H9 (cell line): ENCODE data around the gene CCDC57. TPM values are rescaled to one million over a fixed set of nuclear protein-coding genes. Genes with fewer than 3 reads are reported as not detected.

ENCODE experiments used
- DNase-seq: peaks from one replicate; pipeline ENCODE4 v3.0.0-alpha.2; 2017
- H2AFZ ChIP-seq: one replicate; pipeline ENCODE4 v1.6.1; 2013; ENCODE audit warnings: mild to moderate bottlenecking, low read length, control low read depth, moderate library complexity
- H2AK5ac ChIP-seq: 2 replicates; pipeline ENCODE4 v1.6.1; 2013; ENCODE audit warnings: low read length, control low read depth, mixed read lengths; ENCODE audit not compliant: insufficient read length
- H2BK120ac ChIP-seq: one replicate; pipeline ENCODE4 v1.6.1; 2013; ENCODE audit warnings: low read depth, mild to moderate bottlenecking, low read length, control low read depth, inconsistent platforms; ENCODE audit not compliant: poor library complexity, severe bottlenecking
- H2BK12ac ChIP-seq: 2 replicates; pipeline ENCODE4 v1.6.1; 2013; ENCODE audit warnings: low read length, control low read depth, mixed read lengths, low read depth; ENCODE audit not compliant: insufficient read length
- H2BK15ac ChIP-seq: 2 replicates; pipeline ENCODE4 v1.6.1; 2013; ENCODE audit warnings: low read depth, low read length, control low read depth
- H2BK20ac ChIP-seq: one replicate; pipeline ENCODE4 v1.6.1; 2013; ENCODE audit warnings: low read depth, mild to moderate bottlenecking, low read length, control low read depth, inconsistent platforms; ENCODE audit not compliant: poor library complexity, severe bottlenecking
- H2BK5ac ChIP-seq: 2 replicates; pipeline ENCODE4 v1.6.1; 2013; ENCODE audit warnings: low read length, control low read depth, mixed read lengths; ENCODE audit not compliant: insufficient read length
- H3K14ac ChIP-seq: 2 replicates; pipeline ENCODE4 v1.6.1; 2013; ENCODE audit warnings: low read length, control low read depth; ENCODE audit not compliant: insufficient read depth
- H3K18ac ChIP-seq: 2 replicates; pipeline ENCODE4 v1.6.1; 2013; ENCODE audit warnings: low read depth, mild to moderate bottlenecking, mixed read lengths, low read length, control low read depth; ENCODE audit not compliant: insufficient read length
- H3K23ac ChIP-seq: 2 replicates; pipeline ENCODE4 v1.6.1; 2013; ENCODE audit warnings: low read length, control low read depth, mixed read lengths, low read depth; ENCODE audit not compliant: insufficient read length
- H3K23me2 ChIP-seq: 2 replicates; pipeline ENCODE4 v1.6.1; 2013; ENCODE audit warnings: low read depth, mild to moderate bottlenecking, mixed read lengths, low read length, control low read depth; ENCODE audit not compliant: insufficient read length, poor library complexity, severe bottlenecking
- H3K27ac ChIP-seq: 2 replicates; pipeline ENCODE4 v1.5.1; 2013; ENCODE audit warnings: low read length, control low read depth, mixed read lengths, low read depth; ENCODE audit not compliant: insufficient read length
- H3K27me3 ChIP-seq: 2 replicates; pipeline ENCODE4 v1.6.1; 2013; ENCODE audit warnings: low read length, control low read depth, inconsistent platforms; ENCODE audit not compliant: insufficient read depth
- H3K4ac ChIP-seq: 2 replicates; pipeline ENCODE4 v1.6.1; 2013; ENCODE audit warnings: low read depth, mild to moderate bottlenecking, control low read depth, inconsistent platforms, low read length, moderate library complexity
- H3K4me1 ChIP-seq: 2 replicates; pipeline ENCODE4 v1.6.1; 2013; ENCODE audit warnings: low read length, control low read depth, inconsistent platforms; ENCODE audit not compliant: insufficient read depth
- H3K4me2 ChIP-seq: 2 replicates; pipeline ENCODE4 v1.6.1; 2013; ENCODE audit warnings: low read length, control low read depth, mixed read lengths; ENCODE audit not compliant: insufficient read length, insufficient read depth
- H3K56ac ChIP-seq: 2 replicates; pipeline ENCODE4 v1.6.1; 2013; ENCODE audit warnings: low read depth, mild to moderate bottlenecking, mixed read lengths, low read length, control low read depth; ENCODE audit not compliant: insufficient read length
- H3K79me1 ChIP-seq: 2 replicates; pipeline ENCODE4 v1.6.1; 2013; ENCODE audit warnings: low read depth, mild to moderate bottlenecking, moderate library complexity, low read length, control low read depth, inconsistent platforms; ENCODE audit not compliant: insufficient read depth, poor library complexity, severe bottlenecking
- H3K79me2 ChIP-seq: 2 replicates; pipeline ENCODE4 v1.6.1; 2013; ENCODE audit warnings: low read length, control low read depth, inconsistent platforms; ENCODE audit not compliant: insufficient read depth
- H3K9ac ChIP-seq: 2 replicates; pipeline ENCODE4 v1.6.1; 2013; ENCODE audit warnings: low read length, control low read depth, mixed read lengths; ENCODE audit not compliant: insufficient read length; ENCODE audit errors: extremely low read depth
- H3K9me3 ChIP-seq: one replicate; pipeline ENCODE4 v1.6.1; 2013; ENCODE audit warnings: low read depth, low read length, inconsistent platforms; ENCODE audit not compliant: control insufficient read depth
- H3T11ph ChIP-seq: one replicate; pipeline ENCODE4 v1.6.1; 2013; ENCODE audit warnings: mild to moderate bottlenecking, low read length, control low read depth, inconsistent platforms
- H4K20me1 ChIP-seq: one replicate; pipeline ENCODE4 v1.6.1; 2013; ENCODE audit not compliant: control insufficient read depth, insufficient read length, insufficient read depth
- H4K5ac ChIP-seq: 2 replicates; pipeline ENCODE4 v1.6.1; 2013; ENCODE audit warnings: low read depth, mild to moderate bottlenecking, mixed read lengths, low read length, control low read depth; ENCODE audit not compliant: insufficient read length
- H4K8ac ChIP-seq: replicated peaks from 2 replicates; pipeline ENCODE4 v1.6.1; 2013; ENCODE audit warnings: low read length, control low read depth, mixed read lengths, low read depth; ENCODE audit not compliant: insufficient read length
- H4K91ac ChIP-seq: 2 replicates; pipeline ENCODE4 v1.6.1; 2013; ENCODE audit warnings: low read depth, mild to moderate bottlenecking, moderate library complexity, mixed read lengths, low read length, control low read depth; ENCODE audit not compliant: insufficient read length
- H3K27ac Mint-ChIP-seq, 3 experiments: 2 replicates in 2 of 3; 3 replicates in 1 of 3; pipeline ENCODE4 v1.8.0; 2020 to 2021; ENCODE audit warnings: mixed read lengths in 3 of 3, mild to moderate bottlenecking in 1 of 3, moderate library complexity in 1 of 3
- H3K27me3 Mint-ChIP-seq: 2 replicates; pipeline ENCODE4 v1.8.0; 2021; ENCODE audit warnings: low read depth, mild to moderate bottlenecking, moderate library complexity, mixed read lengths
- H3K36me3 Mint-ChIP-seq, 3 experiments: 2 replicates in 2 of 3; 3 replicates in 1 of 3; pipeline ENCODE4 v1.8.0; 2020 to 2021; ENCODE audit warnings: low read depth in 3 of 3, mixed read lengths in 3 of 3; ENCODE audit not compliant: insufficient read depth in 1 of 3
- H3K4me1 Mint-ChIP-seq, 2 experiments: 2 replicates each; pipeline ENCODE4 v1.8.0; 2020; ENCODE audit warnings: mixed read lengths in 2 of 2
- H3K4me3 Mint-ChIP-seq, 2 experiments: 2 replicates in 1 of 2; 3 replicates in 1 of 2; pipeline ENCODE4 v1.8.0; 2020 to 2021; ENCODE audit warnings: mild to moderate bottlenecking in 2 of 2, mixed read lengths in 2 of 2, moderate library complexity in 1 of 2
- H3K9me3 Mint-ChIP-seq, 2 experiments: 2 replicates in 1 of 2; 3 replicates in 1 of 2; pipeline ENCODE4 v1.8.0; 2020; ENCODE audit warnings: mild to moderate bottlenecking in 2 of 2, mixed read lengths in 2 of 2, moderate library complexity in 1 of 2
- CTCF ChIP-seq: fragments of 200-600 bp; sonication (generic); conservative IDR thresholded peaks from 3 replicates; pipeline ENCODE4 v1.8.0; 2021; ENCODE audit warnings: antibody characterized with exemption, mild to moderate bottlenecking
- WGBS: extraction: QIAGEN DNeasy Blood & Tissue Kit; methylation state at CpG from one replicate; pipeline ENCODE4 v1.1.7; 2013; ENCODE audit warnings: missing lambda C conversion rate, low lambda C conversion rate, mixed read lengths; ENCODE audit not compliant: insufficient read length; ENCODE audit errors: extremely low coverage; 5-methylcytosine and 5-hydroxymethylcytosine counted together
- total RNA-seq: library from RNA; stranded (reverse); gene quantifications from 2 replicates; pipeline ENCODE4 v1.2.1, GENCODE V29; 2021

Gene CCDC57
- total RNA-seq, 1 experiment from 2014 or later: 11.0 TPM

- Histone ChIP-seq H3K18ac (no peak overlapping the region), H2BK12ac (no peak overlapping the region), H3K56ac (no peak overlapping the region), H2BK120ac (no peak overlapping the region), H2AK5ac (no peak overlapping the region), H3K79me1 (no peaks in the 10 kb centered on the region), H4K91ac (no peak overlapping the region), H3T11ph (no peak overlapping the region), H3K27me3 (no peaks in the 10 kb centered on the region), H4K20me1 (no peaks in the 10 kb centered on the region), H4K5ac (no peak overlapping the region), H3K9me3 (no peaks in the 10 kb centered on the region), H2BK15ac (no peak overlapping the region), H3K4me2 (peak overlapping the region; percentile 75), H2AFZ (no peak overlapping the region), H3K23me2 (peaks cover 15% of the 10 kb centered on the region), H3K79me2 (no peaks in the 10 kb centered on the region), H3K9ac (peak overlapping the region; percentile 47), H2BK5ac (no peak overlapping the region), H3K27ac (no peak overlapping the region), H3K14ac (peak overlapping the region; percentile 9; the same call in 1 of the 2 replicates), H3K23ac (no peak overlapping the region), H4K8ac (no peak overlapping the region), H2BK20ac (no peak overlapping the region), H3K4me1 (no peaks in the 10 kb centered on the region), H3K4ac (no peak overlapping the region)
- peak overlapping the region; percentile 70 to 73 for H3K4me3 Mint-ChIP-seq
- TF ChIP-seq CTCF: no peak
- no peaks in the 10 kb centered on the region; a peak in 1 of 5 replicates for H3K9me3 Mint-ChIP-seq
- H3K4me1 Mint-ChIP-seq: peaks cover 4 to 5% of the 10 kb centered on the region in 2 experiments
- H3K27ac Mint-ChIP-seq: no peak overlapping the region
- WGBS: no CpG with 5 or more reads among the region's 36 CpGs
- no peak for DNase-seq
- H3K27me3 Mint-ChIP-seq: peaks cover 5% of the 10 kb centered on the region
- peaks cover 4 to 17% (median 13%) of the 10 kb centered on the region in 3 experiments for H3K36me3 Mint-ChIP-seq
Measured at GRCh38 chr17:82064433-82065192, 148.0 kb downstream of the CCDC57 start.
